Loucy (cell line): ENCODE measurements around the gene ANO2.

ENCODE experiments used
- EZH2phosphoT487 ChIP-seq: fragments of 200-600 bp; IDR thresholded peaks from 2 replicates; pipeline ENCODE4 v1.6.1; 2018; ENCODE audit warnings: antibody characterized with exemption, mild to moderate bottlenecking, moderate library complexity, borderline replicate concordance
- TF ChIP-seq, protein P1 (sequence below): fragments of 200-600 bp; sonication (generic); conservative IDR thresholded peaks from 2 replicates; pipeline ENCODE4 v1.5.1; 2014; ENCODE audit warnings: mild to moderate bottlenecking, antibody characterized with exemption, low read length

DNA sequence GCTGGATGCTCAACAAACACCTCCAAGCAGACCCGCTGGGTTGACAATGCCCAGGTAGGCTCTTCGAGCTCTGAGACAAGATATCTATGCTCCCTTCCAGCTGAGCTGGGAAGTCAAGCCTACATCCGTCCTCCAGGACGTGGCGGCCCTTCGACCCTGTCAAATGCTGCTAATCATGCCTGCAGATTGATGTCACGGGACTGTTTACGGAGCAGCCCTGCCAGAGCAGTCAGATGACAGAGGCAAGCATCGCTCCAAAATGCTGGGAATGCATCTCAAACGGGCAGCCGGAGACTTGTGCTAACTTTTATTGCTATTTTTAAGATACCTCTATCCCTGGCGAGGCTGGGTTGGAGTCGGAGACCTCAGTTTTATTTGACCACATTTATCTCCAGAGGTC, 373.9 kb downstream of the ANO2 start:
- TF ChIP-seq, protein P1, sequence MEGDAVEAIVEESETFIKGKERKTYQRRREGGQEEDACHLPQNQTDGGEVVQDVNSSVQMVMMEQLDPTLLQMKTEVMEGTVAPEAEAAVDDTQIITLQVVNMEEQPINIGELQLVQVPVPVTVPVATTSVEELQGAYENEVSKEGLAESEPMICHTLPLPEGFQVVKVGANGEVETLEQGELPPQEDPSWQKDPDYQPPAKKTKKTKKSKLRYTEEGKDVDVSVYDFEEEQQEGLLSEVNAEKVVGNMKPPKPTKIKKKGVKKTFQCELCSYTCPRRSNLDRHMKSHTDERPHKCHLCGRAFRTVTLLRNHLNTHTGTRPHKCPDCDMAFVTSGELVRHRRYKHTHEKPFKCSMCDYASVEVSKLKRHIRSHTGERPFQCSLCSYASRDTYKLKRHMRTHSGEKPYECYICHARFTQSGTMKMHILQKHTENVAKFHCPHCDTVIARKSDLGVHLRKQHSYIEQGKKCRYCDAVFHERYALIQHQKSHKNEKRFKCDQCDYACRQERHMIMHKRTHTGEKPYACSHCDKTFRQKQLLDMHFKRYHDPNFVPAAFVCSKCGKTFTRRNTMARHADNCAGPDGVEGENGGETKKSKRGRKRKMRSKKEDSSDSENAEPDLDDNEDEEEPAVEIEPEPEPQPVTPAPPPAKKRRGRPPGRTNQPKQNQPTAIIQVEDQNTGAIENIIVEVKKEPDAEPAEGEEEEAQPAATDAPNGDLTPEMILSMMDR: no peak
- TF ChIP-seq EZH2phosphoT487: no peak
